GM12878 (cell line): ENCODE data around the gene NUP62. TPM values are rescaled to one million over a fixed set of nuclear protein-coding genes. Genes with fewer than 3 reads are reported as not detected.

Experiments used
- ATF7 ChIP-seq: fragments of 450-650 bp; IDR thresholded peaks from 2 replicates; pipeline ENCODE4 v1.6.1; 2016; ENCODE audit warnings: low read depth, mild to moderate bottlenecking
- BACH1 ChIP-seq: fragments of 450-650 bp; IDR thresholded peaks from 2 replicates; pipeline ENCODE4 v1.6.1; 2017; ENCODE audit warnings: mild to moderate bottlenecking, borderline replicate concordance
- BCL11A ChIP-seq: IDR thresholded peaks from 2 replicates; pipeline ENCODE4 v1.6.1; 2011; ENCODE audit warnings: low read depth, low read length
- BMI1 ChIP-seq: fragments of 450-650 bp; IDR thresholded peaks from 2 replicates; pipeline ENCODE4 v1.6.1; 2016; ENCODE audit warnings: mild to moderate bottlenecking, moderate library complexity, borderline replicate concordance
- CBFB ChIP-seq: IDR thresholded peaks from 2 replicates; pipeline ENCODE4 v1.6.1; 2016; ENCODE audit warnings: antibody characterized with exemption, low read depth
- CHD2 ChIP-seq: IDR thresholded peaks from 2 replicates; pipeline ENCODE4 v1.6.1; 2011; ENCODE audit warnings: low read depth, low read length, improper control_type of control experiment, borderline replicate concordance
- CREB1 ChIP-seq: IDR thresholded peaks from 2 replicates; pipeline ENCODE4 v1.6.1; 2012; ENCODE audit warnings: low read depth, mild to moderate bottlenecking, inconsistent platforms
- ESRRA ChIP-seq: IDR thresholded peaks from 2 replicates; pipeline ENCODE4 v1.6.1; 2012; ENCODE audit warnings: mild to moderate bottlenecking, low read length, improper control_type of control experiment
- HDAC2 ChIP-seq: fragments of 200-600 bp; sonication (generic); IDR thresholded peaks from 2 replicates; pipeline ENCODE4 v1.6.1; 2017
- HDGF ChIP-seq: fragments of 450-650 bp; IDR thresholded peaks from 2 replicates; pipeline ENCODE4 v1.6.1; 2016; ENCODE audit warnings: antibody characterized with exemption
- IRF4 ChIP-seq: IDR thresholded peaks from 2 replicates; pipeline ENCODE4 v1.6.1; 2011; ENCODE audit warnings: low read depth, low read length
- MEF2A ChIP-seq: IDR thresholded peaks from 2 replicates; pipeline ENCODE4 v1.6.1; 2011; ENCODE audit warnings: low read depth, mild to moderate bottlenecking, low read length, moderate library complexity; ENCODE audit not compliant: insufficient read depth
- NFIC ChIP-seq: IDR thresholded peaks from 2 replicates; pipeline ENCODE4 v1.6.1; 2012; ENCODE audit warnings: low read depth, mild to moderate bottlenecking, inconsistent platforms, low read length, moderate library complexity
- NFYB ChIP-seq: IDR thresholded peaks from 2 replicates; pipeline ENCODE4 v1.6.1; 2011; ENCODE audit warnings: low read depth, mild to moderate bottlenecking, low read length, improper control_type of control experiment, moderate library complexity; ENCODE audit not compliant: insufficient read depth
- NRF1 ChIP-seq: conservative IDR thresholded peaks from 2 replicates; pipeline ENCODE4 v1.6.1; 2011; ENCODE audit warnings: mild to moderate bottlenecking, low read depth, low read length, improper control_type of control experiment
- POLR2A ChIP-seq: IDR thresholded peaks from 2 replicates; pipeline ENCODE4 v1.6.1; 2011; ENCODE audit warnings: low read depth, mild to moderate bottlenecking, low read length
- POLR2AphosphoS2 ChIP-seq: IDR thresholded peaks from 2 replicates; pipeline ENCODE4 v1.6.1; 2011; ENCODE audit warnings: low read depth, mild to moderate bottlenecking, low read length, improper control_type of control experiment, moderate library complexity
- RCOR1 ChIP-seq: conservative IDR thresholded peaks from 2 replicates; pipeline ENCODE4 v1.6.1; 2012; ENCODE audit warnings: low read depth, low read length, improper control_type of control experiment
- SMARCA5 ChIP-seq: fragments of 450-650 bp; IDR thresholded peaks from 2 replicates; pipeline ENCODE4 v1.6.1; 2017; ENCODE audit warnings: mild to moderate bottlenecking
- STAT1 ChIP-seq: fragments of 450-650 bp; conservative IDR thresholded peaks from 2 replicates; pipeline ENCODE4 v1.6.1; 2014; ENCODE audit warnings: antibody characterized with exemption, mild to moderate bottlenecking
- YBX1 ChIP-seq: fragments of 450-650 bp; IDR thresholded peaks from 2 replicates; pipeline ENCODE4 v1.6.1; 2016; ENCODE audit warnings: antibody characterized with exemption
- ZNF24 ChIP-seq: fragments of 450-650 bp; IDR thresholded peaks from 2 replicates; pipeline ENCODE4 v1.6.1; 2017; ENCODE audit warnings: antibody characterized with exemption, mild to moderate bottlenecking
- polyA plus RNA-seq, 11 experiments: library from polyadenylated mRNA; depleted of rRNA in 4 of 11; unstranded in 6 of 11; stranded (reverse) in 5 of 11; fragments of >200 nt; fragmentation: Nextera tagmentation in 4 of 11; fragmentation: Illumina TruSeq in 1 of 11; extraction: Ambion mirVana in 4 of 11; extraction: Trizol in 1 of 11; gene quantifications; 1 replicate in 1 of 11; 2 replicates in 10 of 11; pipeline versions ENCODE4 v1.2.1 to v1.2.3, GENCODE V29; 2011 to 2016; ENCODE audit warnings: inconsistent platforms in 2 of 11, missing spikeins in 2 of 11, low read depth in 1 of 11
- total RNA-seq, 4 experiments: library from RNA; depleted of rRNA in 3 of 4; stranded (reverse); fragments of >200 nt in 3 of 4; fragmentation: Illumina TruSeq in 1 of 4; extraction: Trizol in 1 of 4; gene quantifications; 2 replicates each; pipeline versions ENCODE4 v1.2.1 to v1.2.3, GENCODE V29; 2013 to 2021
- TF ChIP-seq, protein P1 (sequence below): IDR thresholded peaks from 2 replicates; pipeline ENCODE4 v1.6.1; 2011; ENCODE audit warnings: borderline replicate concordance, low read depth, mild to moderate bottlenecking, moderate library complexity, mixed read lengths, low read length; ENCODE audit not compliant: insufficient read depth; ENCODE audit errors: extremely low read length
- TF ChIP-seq, protein P2 (sequence below): fragments of 450-650 bp; IDR thresholded peaks from 2 replicates; pipeline ENCODE4 v1.6.1; 2018; ENCODE audit warnings: borderline replicate concordance, mild to moderate bottlenecking; ENCODE audit not compliant: partially characterized antibody
- TF ChIP-seq, protein P3 (sequence below): IDR thresholded peaks from 2 replicates; pipeline ENCODE4 v1.6.1; 2012; ENCODE audit warnings: low read depth, low read length, improper control_type of control experiment
- TF ChIP-seq, protein P4 (sequence below): fragments of 150-350 bp; IDR thresholded peaks from 2 replicates; pipeline ENCODE4 v1.6.1; 2016; ENCODE audit warnings: low read depth, low read length

The NUP62 gene
- total and polyA plus RNA-seq, 10 of the 15 experiments (the other 5 are each of a cell fraction or from before 2014, with no cell fraction given), result 19.5 to 110 (median 66.9) TPM

DNA sequence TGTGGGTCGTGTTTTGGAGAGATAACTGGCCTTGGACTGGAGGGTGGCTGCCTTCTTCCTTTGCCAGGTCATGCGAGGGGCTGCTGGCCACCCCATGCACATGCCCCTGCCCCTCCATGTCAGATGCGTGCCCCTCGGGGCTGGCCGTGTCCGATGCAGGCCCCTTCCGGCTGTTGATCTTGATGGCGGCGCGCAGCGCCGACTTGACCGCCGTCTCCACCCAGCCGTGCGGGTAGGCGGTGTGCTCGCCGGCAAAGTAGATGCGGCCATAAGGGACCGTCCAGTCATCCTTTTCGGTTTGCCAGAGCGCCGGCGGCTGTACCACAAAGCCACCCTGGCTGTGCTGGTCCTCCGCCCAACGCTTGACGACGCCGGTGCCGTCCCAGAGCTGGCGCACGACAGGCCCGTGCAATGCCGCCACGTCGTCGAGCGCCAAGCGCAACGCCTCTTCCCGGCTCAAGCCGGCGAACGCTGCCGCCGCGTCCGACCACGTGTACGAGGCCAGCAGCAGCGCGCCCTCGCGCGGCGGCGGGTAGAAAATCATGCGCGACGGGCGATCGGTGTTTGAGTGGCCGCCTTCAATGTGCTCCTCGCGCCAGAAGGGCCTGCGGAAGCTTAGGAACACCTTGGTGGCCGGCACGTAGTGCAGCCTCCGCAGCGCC lies 39.5 kb downstream of the NUP62 start (continued):
- TF ChIP-seq, protein P1, sequence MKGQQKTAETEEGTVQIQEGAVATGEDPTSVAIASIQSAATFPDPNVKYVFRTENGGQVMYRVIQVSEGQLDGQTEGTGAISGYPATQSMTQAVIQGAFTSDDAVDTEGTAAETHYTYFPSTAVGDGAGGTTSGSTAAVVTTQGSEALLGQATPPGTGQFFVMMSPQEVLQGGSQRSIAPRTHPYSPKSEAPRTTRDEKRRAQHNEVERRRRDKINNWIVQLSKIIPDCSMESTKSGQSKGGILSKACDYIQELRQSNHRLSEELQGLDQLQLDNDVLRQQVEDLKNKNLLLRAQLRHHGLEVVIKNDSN, result peak; percentile 51
- TF ChIP-seq NFYB (no peak), CHD2 (no peak), NRF1 (no peak), ZNF24 (no peak), MEF2A (no peak), BMI1 (no peak), NFIC (no peak), ESRRA (no peak), IRF4 (no peak), CBFB (no peak), RCOR1 (no peak), CREB1 (no peak), POLR2A (no peak), ATF7 (no peak), BACH1 (no peak), BCL11A (no peak), HDGF (no peak), STAT1 (no peak), HDAC2 (no peak), YBX1 (no peak), SMARCA5 (peak; percentile 69; the same call in 1 of the 2 replicates), POLR2AphosphoS2 (peak; percentile 44; the same call in 1 of the 2 replicates)
- TF ChIP-seq, protein P2, sequence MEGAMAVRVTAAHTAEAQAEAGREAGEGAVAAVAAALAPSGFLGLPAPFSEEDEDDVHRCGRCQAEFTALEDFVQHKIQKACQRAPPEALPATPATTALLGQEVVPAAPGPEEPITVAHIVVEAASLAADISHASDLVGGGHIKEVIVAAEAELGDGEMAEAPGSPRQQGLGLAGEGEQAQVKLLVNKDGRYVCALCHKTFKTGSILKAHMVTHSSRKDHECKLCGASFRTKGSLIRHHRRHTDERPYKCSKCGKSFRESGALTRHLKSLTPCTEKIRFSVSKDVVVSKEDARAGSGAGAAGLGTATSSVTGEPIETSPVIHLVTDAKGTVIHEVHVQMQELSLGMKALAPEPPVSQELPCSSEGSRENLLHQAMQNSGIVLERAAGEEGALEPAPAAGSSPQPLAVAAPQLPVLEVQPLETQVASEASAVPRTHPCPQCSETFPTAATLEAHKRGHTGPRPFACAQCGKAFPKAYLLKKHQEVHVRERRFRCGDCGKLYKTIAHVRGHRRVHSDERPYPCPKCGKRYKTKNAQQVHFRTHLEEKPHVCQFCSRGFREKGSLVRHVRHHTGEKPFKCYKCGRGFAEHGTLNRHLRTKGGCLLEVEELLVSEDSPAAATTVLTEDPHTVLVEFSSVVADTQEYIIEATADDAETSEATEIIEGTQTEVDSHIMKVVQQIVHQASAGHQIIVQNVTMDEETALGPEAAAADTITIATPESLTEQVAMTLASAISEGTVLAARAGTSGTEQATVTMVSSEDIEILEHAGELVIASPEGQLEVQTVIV, result no peak
- TF ChIP-seq, protein P3, sequence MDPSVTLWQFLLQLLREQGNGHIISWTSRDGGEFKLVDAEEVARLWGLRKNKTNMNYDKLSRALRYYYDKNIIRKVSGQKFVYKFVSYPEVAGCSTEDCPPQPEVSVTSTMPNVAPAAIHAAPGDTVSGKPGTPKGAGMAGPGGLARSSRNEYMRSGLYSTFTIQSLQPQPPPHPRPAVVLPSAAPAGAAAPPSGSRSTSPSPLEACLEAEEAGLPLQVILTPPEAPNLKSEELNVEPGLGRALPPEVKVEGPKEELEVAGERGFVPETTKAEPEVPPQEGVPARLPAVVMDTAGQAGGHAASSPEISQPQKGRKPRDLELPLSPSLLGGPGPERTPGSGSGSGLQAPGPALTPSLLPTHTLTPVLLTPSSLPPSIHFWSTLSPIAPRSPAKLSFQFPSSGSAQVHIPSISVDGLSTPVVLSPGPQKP, result no peak
- TF ChIP-seq, protein P4, sequence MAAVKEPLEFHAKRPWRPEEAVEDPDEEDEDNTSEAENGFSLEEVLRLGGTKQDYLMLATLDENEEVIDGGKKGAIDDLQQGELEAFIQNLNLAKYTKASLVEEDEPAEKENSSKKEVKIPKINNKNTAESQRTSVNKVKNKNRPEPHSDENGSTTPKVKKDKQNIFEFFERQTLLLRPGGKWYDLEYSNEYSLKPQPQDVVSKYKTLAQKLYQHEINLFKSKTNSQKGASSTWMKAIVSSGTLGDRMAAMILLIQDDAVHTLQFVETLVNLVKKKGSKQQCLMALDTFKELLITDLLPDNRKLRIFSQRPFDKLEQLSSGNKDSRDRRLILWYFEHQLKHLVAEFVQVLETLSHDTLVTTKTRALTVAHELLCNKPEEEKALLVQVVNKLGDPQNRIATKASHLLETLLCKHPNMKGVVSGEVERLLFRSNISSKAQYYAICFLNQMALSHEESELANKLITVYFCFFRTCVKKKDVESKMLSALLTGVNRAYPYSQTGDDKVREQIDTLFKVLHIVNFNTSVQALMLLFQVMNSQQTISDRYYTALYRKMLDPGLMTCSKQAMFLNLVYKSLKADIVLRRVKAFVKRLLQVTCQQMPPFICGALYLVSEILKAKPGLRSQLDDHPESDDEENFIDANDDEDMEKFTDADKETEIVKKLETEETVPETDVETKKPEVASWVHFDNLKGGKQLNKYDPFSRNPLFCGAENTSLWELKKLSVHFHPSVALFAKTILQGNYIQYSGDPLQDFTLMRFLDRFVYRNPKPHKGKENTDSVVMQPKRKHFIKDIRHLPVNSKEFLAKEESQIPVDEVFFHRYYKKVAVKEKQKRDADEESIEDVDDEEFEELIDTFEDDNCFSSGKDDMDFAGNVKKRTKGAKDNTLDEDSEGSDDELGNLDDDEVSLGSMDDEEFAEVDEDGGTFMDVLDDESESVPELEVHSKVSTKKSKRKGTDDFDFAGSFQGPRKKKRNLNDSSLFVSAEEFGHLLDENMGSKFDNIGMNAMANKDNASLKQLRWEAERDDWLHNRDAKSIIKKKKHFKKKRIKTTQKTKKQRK, result no peak
